DMS79 (cell line): ENCODE data around the gene ACTN4.

Experiments
- DNase-seq: peaks from one replicate; lab custom pipeline; 2025; lab: John Stamatoyannopoulos, UW

The ACTN4 gene

GRCh38 chr19:38678217-38678890, 30.9 kb downstream of the ACTN4 start:
- no peak for DNase-seq

DNA sequence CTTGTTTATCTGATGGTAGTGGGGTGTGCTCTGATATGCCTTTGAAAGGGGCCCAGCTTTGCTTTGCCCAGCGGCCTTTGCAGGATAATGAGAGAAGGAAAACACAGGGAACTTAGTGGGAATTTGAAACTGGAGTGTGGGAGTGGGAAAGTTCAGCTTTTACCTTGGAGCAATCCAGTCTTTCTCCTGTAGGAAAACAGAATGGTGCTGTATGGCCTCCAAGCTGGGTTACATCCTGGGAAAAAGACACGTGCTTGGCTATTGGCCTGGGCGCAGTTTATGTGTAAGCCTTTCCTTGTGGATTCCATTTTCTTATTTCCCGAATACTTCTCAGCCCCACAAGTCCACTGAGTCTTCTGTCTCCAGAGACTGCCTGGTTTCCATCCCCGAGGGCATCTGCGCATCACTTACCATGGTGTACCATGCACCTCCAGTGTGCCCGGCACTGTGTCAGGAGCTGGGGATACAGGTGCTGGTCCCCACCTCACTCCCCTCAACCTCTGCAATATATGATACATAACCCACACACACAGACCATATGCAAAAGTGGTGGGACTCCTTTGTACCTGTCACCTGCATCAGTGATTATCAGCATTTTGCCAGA, 31.5 kb downstream of the ACTN4 start:
- DNase-seq: no peak

DNA sequence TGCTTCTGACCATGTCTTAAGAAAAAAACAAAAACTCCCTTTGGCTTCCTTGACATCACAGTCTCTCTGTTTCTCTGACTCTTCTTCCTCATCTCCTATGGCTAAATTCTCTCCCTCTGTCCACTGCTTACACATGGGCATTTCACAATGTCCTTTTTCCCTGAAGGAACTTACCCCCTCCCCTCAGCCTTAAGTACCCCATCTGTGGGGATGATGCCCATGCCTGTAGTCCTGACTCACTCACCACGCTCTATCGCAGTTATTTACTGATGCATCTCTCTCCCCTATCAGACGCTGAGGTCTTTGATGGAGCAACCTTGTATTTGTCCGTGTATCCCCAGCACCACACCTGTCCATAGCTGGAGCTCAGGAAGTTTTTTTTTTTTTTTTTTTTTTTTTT, 32.4 kb downstream of the ACTN4 start:
- DNase-seq: no peak

- DNase-seq: no peak
Measured at GRCh38 chr19:38682195-38682867, 34.9 kb downstream of the ACTN4 start.

DNA sequence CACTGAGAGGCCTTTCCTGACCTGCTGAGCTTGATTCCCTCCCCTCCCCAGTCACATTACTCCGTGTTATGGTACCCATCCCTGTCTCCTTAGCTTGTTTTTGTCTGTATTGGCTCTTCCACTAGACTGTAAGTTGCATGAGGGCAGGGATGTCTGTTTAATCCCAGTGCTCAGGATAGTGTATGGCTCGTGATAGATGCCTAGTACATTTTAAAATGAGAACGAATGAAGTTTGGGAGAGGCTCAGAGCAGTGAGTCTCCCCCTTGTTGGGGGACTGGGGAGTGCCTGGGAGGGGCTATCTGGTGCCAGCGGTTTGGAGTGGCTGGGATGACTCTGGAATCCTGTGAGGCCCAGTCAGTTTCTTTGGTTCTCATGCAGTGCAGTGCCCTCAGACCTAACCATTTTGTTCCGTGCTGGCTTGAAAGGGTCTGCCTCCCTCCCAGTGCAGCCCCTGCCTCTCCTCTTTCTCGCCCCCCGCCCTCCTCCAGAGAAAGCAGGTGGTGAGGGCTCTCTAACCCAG, 35.5 kb downstream of the ACTN4 start:
- no peak for DNase-seq

- DNase-seq: peak; percentile 37
Measured at GRCh38 chr19:38683393-38684077, 36.1 kb downstream of the ACTN4 start.

- no peak for DNase-seq
Measured at GRCh38 chr19:38684078-38684861, 36.8 kb downstream of the ACTN4 start.

DNA sequence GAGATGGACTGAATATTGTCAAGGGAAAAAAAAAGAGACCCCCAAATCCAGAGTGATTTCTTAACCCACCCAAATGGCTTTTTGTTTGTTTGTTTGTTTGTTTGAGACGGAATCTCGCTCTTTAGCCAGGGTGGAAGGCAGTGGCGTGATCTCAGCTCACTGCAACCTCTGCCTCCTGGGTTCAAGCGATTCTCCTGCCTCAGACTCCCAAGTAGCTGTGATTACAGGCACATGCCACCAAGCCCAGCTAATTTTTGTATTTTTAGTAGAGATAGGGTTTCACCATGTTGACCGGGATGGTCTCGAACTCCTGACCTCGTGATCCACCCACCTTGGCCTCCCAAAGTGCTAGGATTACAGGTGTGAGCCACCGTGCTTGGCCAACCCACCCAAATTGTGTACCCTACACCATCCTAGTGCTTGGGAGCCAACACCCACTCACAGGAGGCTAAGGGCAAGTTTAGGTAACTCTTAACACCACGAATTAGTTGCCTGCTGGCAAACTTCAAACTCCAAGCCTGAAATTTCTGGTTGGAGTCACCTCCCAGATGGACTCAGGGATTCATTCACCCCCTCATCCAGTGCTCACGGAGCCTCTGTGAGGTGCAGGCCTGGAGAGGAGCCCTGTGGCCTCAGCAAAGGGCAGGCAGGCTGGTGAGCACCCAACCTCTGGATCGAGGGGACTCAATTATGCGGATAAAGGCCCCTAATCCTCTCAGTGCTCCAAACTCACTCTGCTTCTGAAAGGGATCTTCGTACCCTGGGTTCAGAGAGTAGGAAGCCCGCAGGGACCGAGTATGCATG, 37.6 kb downstream of the ACTN4 start:
- DNase-seq: no peak

- DNase-seq: no peak
Measured at GRCh38 chr19:38685666-38686529, 38.4 kb downstream of the ACTN4 start.

GRCh38 chr19:38686530-38686888, 39.1 kb downstream of the ACTN4 start:
- DNase-seq: no peak

GRCh38 chr19:38687837-38688378, 40.5 kb downstream of the ACTN4 start:
- DNase-seq: no peak

- DNase-seq: no peak
Measured at GRCh38 chr19:38690146-38690545, 42.7 kb downstream of the ACTN4 start.

DNA sequence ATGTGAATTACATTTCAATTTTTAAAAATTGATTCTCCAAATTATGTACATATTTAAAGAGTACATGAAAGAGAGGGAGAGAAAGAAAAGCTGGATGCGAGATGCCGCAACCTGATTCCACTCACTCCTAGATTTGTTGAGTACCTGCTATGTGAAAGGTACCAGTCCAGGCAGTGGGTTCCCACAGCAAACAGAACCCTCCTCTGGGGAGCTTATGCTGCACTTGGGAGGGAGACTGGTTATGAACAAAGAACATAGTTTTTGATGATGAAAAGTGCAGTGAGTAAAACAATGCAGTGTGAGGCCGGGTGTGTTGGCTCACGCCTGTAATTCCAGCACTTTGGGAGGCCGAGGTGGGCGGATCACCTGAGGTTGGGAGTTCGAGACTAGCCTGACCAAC, 43.4 kb downstream of the ACTN4 start:
- no peak for DNase-seq

DNA sequence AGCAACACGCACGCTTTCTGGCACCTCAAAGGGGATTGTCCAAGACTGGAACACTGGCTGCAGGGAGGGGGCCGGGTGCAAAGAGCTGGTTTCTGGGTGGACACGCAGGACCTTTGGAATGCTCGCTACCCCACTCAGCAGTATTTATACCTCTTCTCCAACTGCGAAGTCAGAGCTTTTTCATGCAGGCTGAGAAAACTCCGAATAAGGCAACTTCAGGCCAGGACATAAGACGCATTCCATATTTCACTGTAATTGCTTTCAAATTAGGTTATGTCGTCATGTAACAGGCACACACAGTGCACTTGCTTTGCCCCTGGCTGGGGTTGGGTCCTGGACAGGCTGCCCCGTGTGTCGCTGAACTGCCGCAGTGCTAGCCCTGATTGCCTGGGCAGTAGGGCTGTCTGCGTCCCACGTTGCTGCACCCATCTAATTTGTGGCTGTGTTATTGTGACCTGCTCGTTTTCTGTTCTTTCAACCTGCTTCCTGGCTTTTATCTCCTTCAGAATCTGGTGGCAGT, 44.5 kb downstream of the ACTN4 start:
- no peak for DNase-seq

DNA sequence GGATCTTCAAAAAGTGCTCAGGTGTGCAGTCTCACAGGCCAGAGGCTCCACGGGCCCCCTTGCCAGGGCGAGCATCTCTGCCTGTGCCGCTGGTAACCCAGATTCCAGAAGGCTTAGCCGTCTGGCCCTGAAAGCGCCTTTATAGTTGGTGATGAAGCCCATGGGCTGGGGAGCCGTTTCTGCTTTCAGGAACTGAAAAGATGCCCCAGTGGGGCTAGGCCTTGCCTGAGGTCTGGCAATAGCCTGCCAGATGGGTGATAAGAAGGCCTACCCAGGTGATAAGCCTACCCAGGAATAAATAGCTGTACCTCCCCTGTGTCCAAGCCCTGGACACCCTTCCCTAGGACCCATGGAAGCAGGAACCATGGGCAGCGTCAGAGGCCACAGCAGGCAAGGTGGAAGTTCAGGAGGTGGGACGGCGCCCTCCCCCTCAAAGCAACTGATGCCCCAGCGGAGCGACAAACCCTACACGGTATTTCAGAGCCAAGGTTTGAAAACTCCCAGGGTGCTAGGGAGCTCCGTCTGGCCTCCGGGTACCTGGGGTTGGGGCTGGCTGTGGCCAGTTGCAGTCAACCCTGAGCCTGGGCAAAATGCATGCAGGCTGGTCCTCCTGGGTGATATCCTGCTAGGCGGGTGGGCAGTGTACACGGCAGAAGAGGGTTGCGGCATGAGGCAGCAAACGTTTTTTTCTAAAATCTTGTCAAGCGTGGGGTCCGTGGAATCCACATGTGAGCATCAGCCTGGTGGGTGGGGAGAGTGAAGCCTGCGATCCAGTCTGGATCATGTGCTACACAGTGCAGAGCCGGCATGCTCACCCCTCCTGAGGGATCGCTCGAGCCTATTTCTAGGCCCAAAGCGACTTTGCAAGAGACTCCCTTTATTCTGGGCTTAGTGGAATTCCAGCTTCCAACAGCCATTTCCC, 45.3 kb downstream of the ACTN4 start:
- DNase-seq: no peak

DNA sequence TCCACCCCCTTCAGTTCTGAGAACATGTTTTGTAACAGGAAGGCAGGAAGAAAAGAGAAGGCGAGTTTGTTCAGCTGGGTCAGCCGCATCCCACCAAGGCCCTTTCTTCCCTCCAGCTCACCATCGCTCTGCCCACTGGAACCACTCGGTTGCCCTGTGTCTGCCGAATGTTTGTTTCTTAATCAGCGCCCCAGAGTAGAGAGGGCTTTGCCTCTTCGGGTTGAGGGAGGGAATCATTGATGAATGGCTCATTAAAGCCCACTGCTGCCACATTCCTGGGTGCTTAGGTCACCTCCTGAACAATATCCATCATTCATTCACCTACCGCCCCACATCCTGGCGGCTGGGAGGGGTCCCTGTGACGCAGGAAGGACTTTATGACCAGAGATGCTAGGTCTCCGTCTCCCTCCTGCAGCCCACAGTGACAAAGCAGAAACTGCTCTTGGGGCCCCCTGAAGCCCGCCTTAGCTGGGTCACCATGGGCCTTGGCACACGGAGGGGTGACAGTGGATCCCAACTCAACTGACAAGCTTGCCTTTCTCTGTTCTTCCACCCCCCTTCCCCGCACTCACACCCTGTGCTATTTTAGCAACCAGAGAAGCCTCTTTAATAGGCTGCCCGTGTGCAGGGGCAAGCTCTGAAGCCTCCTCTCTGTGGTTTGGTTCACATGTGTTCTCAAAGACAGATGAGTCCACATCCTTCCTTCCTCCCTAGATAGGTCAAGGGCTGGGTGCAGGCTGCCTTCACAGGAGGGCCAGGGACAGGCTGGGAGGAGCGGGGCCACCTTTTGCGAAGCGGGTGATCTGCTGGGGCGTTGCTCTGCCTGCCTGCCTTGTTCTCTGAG, 46.2 kb downstream of the ACTN4 start:
- no peak for DNase-seq

DNA sequence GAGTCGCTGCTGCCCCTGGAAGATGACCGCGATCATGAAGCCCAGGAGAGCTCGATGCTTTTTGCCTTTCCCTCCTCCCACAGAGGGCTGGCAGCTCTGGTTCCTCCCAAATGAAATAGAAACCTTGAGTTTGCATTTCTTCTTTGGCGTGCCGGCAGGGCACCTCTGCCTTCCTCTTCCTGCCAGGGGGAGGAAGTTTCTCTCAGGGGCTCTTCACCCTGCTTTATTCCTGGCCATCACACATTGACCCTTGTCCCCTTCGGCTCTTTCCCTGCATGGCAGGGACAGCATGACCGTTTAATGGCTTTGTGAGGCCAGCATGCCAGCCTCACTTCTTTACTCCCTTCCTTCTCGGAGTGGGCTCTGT, 47.9 kb downstream of the ACTN4 start:
- no peak for DNase-seq
